GM12878 (cell line): Measurements from ENCODE around the gene RASL12. TPM values are rescaled to one million over a fixed set of nuclear protein-coding genes. Genes with fewer than 3 reads are reported as not detected.
A peak's percentile ranks its signal among the peaks of the same experiment; 100 is the strongest.

Source experiments
- ATAC-seq: fragments of 200-7000 bp; cut with Tn5 transposase; 3 replicates; pipeline ENCODE4 v1.9.1; 2020; ENCODE audit warnings: mild to moderate bottlenecking, moderate library complexity
- BruUV-seq: library from RNA; stranded (reverse); fragments of 400-500 nt; replicated peaks from 2 replicates; lab custom pipeline; 2021; lab: Mats Ljungman, UMichigan
- CTCF ChIA-PET: fragments of 300-600 bp; sonication (Branson Sonifier 250); formaldehyde crosslinking; extraction: SDS; loops from one replicate; lab custom pipeline; 2021; ENCODE audit warnings: inconsistent platforms; lab: Yijun Ruan, JAX
- POLR2A ChIA-PET: fragments of 350-600 bp; formaldehyde crosslinking; extraction: SDS; loops from one replicate; lab custom pipeline; 2021; ENCODE audit warnings: inconsistent platforms; lab: Charles Lee
- RAD21 ChIA-PET: fragments of 300-600 bp; sonication (Branson Sonifier 250); formaldehyde crosslinking; loops from one replicate; lab custom pipeline; 2023; ENCODE audit warnings: antibody characterized with exemption; ENCODE audit not compliant: unreplicated experiment; lab: Charles Lee
- SMC1A ChIA-PET: fragments of 300-600 bp; sonication (Branson Sonifier 250); formaldehyde crosslinking; loops from one replicate; lab custom pipeline; 2023; ENCODE audit not compliant: unreplicated experiment, uncharacterized antibody; lab: Charles Lee
- DNase-seq: peaks from one replicate; pipeline ENCODE4 v3.0.0-alpha.2; 2011; ENCODE audit warnings: low read depth, low spot score
- FAIRE-seq: peaks from 3 replicates; lab custom pipeline; 2011; peaks lifted over from hg19 to GRCh38; lab: Jason Lieb, UNC
- H2AFZ ChIP-seq: 2 replicates; pipeline ENCODE4 v1.6.0; 2011; ENCODE audit warnings: low read depth, low read length, control low read depth; ENCODE audit not compliant: control insufficient read depth
- H3K27ac ChIP-seq: 2 replicates; pipeline ENCODE4 v1.5.1; 2011; ENCODE audit warnings: control low read depth; ENCODE audit not compliant: control insufficient read depth, insufficient read depth
- H3K27me3 ChIP-seq, 2 experiments: replicated peaks in 1 of 2; 2 replicates each; pipeline versions ENCODE4 v1.6.0 to v1.6.1; 2011; ENCODE audit warnings: low read length in 1 of 2; ENCODE audit not compliant: control insufficient read depth in 2 of 2, insufficient read depth in 2 of 2
- H3K36me3 ChIP-seq, 2 experiments: 2 replicates each; pipeline ENCODE4 v1.5.1; 2011; ENCODE audit warnings: low read length in 1 of 2; ENCODE audit not compliant: control insufficient read depth in 2 of 2, insufficient read depth in 2 of 2
- H3K4me1 ChIP-seq: 2 replicates; pipeline ENCODE4 v1.6.1; 2011; ENCODE audit warnings: mild to moderate bottlenecking, low read length, moderate library complexity, mixed read lengths; ENCODE audit not compliant: control insufficient read depth, insufficient read depth
- H3K4me2 ChIP-seq: 2 replicates; pipeline ENCODE4 v1.6.0; 2011; ENCODE audit warnings: control low read depth; ENCODE audit not compliant: control insufficient read depth, insufficient read depth
- H3K4me3 ChIP-seq: fragments of 200-600 bp; sonication (generic); 2 replicates; pipeline ENCODE4 v1.5.1; 2016
- H3K79me2 ChIP-seq: 2 replicates; pipeline ENCODE4 v1.6.0; 2011; ENCODE audit warnings: low read length; ENCODE audit not compliant: control insufficient read depth, insufficient read depth
- H3K9ac ChIP-seq: 2 replicates; pipeline ENCODE4 v1.8.0; 2011; ENCODE audit warnings: low read length, control low read depth, mixed read lengths; ENCODE audit not compliant: control insufficient read depth, insufficient read depth
- H3K9me3 ChIP-seq: replicated peaks from 3 replicates; pipeline ENCODE4 v1.5.1; 2011; ENCODE audit warnings: mild to moderate bottlenecking, low read length; ENCODE audit not compliant: control insufficient read depth, insufficient read depth
- H4K20me1 ChIP-seq: 2 replicates; pipeline ENCODE4 v1.6.0; 2011; ENCODE audit not compliant: control insufficient read depth, insufficient read depth
- CHD1 ChIP-seq: IDR thresholded peaks from 2 replicates; pipeline ENCODE4 v1.6.1; 2012; ENCODE audit warnings: low read depth, low read length, improper control_type of control experiment
- E2F8 ChIP-seq: fragments of 450-650 bp; IDR thresholded peaks from 2 replicates; pipeline ENCODE4 v1.6.1; 2018; ENCODE audit warnings: mild to moderate bottlenecking, low read depth, moderate library complexity; ENCODE audit not compliant: partially characterized antibody
- E4F1 ChIP-seq: fragments of 450-650 bp; IDR thresholded peaks from 2 replicates; pipeline ENCODE4 v1.6.1; 2018; ENCODE audit warnings: borderline replicate concordance, mild to moderate bottlenecking; ENCODE audit not compliant: partially characterized antibody
- IKZF1 ChIP-seq: fragments of 450-650 bp; conservative IDR thresholded peaks from 2 replicates; pipeline ENCODE4 v1.6.1; 2017; ENCODE audit warnings: antibody characterized with exemption, mild to moderate bottlenecking
- IKZF2 ChIP-seq, 2 experiments: fragments of 450-650 bp; IDR thresholded peaks; 2 replicates each; pipeline ENCODE4 v1.6.1; 2017; ENCODE audit warnings: mild to moderate bottlenecking in 2 of 2, moderate library complexity in 2 of 2
- POU2F2 ChIP-seq: IDR thresholded peaks from 3 replicates; pipeline ENCODE4 v1.6.1; 2011; ENCODE audit warnings: low read depth, mild to moderate bottlenecking, low read length, borderline replicate concordance
- RFX5 ChIP-seq: IDR thresholded peaks from 2 replicates; pipeline ENCODE4 v1.6.1; 2011; ENCODE audit warnings: low read depth, low read length, improper control_type of control experiment
- RUNX3 ChIP-seq: IDR thresholded peaks from 2 replicates; pipeline ENCODE4 v1.6.1; 2012; ENCODE audit warnings: low read length, inconsistent platforms
- SMARCA5 ChIP-seq: fragments of 450-650 bp; IDR thresholded peaks from 2 replicates; pipeline ENCODE4 v1.6.1; 2017; ENCODE audit warnings: mild to moderate bottlenecking
- SUPT20H ChIP-seq: IDR thresholded peaks from 2 replicates; pipeline ENCODE4 v1.6.1; 2011; ENCODE audit warnings: low read depth, mild to moderate bottlenecking, low read length, moderate library complexity, borderline replicate concordance; ENCODE audit not compliant: control insufficient read depth
- WGBS: methylation state at CpG from one replicate; pipeline ENCODE4 v1.1.6; 2016; ENCODE audit warnings: low lambda C conversion rate; ENCODE audit not compliant: insufficient replicate concordance, insufficient coverage; ENCODE audit errors: missing lambda C conversion rate; 5-methylcytosine and 5-hydroxymethylcytosine counted together
- in situ Hi-C: fragments of 300-500 bp; cut with MboI; formaldehyde crosslinking; loops from 9 replicates; pipeline ENCODE4 v1.14.3; 2018; ENCODE audit warnings: mixed read lengths
- intact Hi-C: fragments of 100-400 bp; cut with micrococcal nuclease; formaldehyde crosslinking; loops from one replicate; pipeline ENCODE4 v1.14.2; 2022; ENCODE audit not compliant: unreplicated experiment
- polyA plus RNA-seq, 11 experiments: library from polyadenylated mRNA; depleted of rRNA in 4 of 11; unstranded in 6 of 11; stranded (reverse) in 5 of 11; fragments of >200 nt; fragmentation: Nextera tagmentation in 4 of 11; fragmentation: Illumina TruSeq in 1 of 11; extraction: Ambion mirVana in 4 of 11; extraction: Trizol in 1 of 11; gene quantifications; 1 replicate in 1 of 11; 2 replicates in 10 of 11; pipeline versions ENCODE4 v1.2.1 to v1.2.3, GENCODE V29; 2011 to 2016; ENCODE audit warnings: inconsistent platforms in 2 of 11, missing spikeins in 2 of 11, low read depth in 1 of 11
- total RNA-seq, 4 experiments: library from RNA; depleted of rRNA in 3 of 4; stranded (reverse); fragments of >200 nt in 3 of 4; fragmentation: Illumina TruSeq in 1 of 4; extraction: Trizol in 1 of 4; gene quantifications; 2 replicates each; pipeline versions ENCODE4 v1.2.1 to v1.2.3, GENCODE V29; 2013 to 2021

Gene RASL12
- total and polyA plus RNA-seq, 10 of the 15 experiments (the other 5 are each of a cell fraction or from before 2014, with no cell fraction given), result 0.06 to 0.10 TPM; not detected in 8

GRCh38 chr15:65050270-65050669, 17.5 kb downstream of the RASL12 start:
- Histone ChIP-seq H3K9me3 (no peaks in the 10 kb centered on the region), H4K20me1 (no peaks in the 10 kb centered on the region), H3K27me3 (no peaks in the 10 kb centered on the region), H2AFZ (no peak overlapping the region), H3K4me1 (peaks cover 8% of the 10 kb centered on the region), H3K4me3 (no peak overlapping the region), H3K36me3 (no peaks in the 10 kb centered on the region), H3K4me2 (peak overlapping the region; percentile 97), H3K9ac (no peak overlapping the region), H3K27ac (no peak overlapping the region), H3K79me2 (no peaks in the 10 kb centered on the region)
- SMC1A ChIA-PET, result interaction anchor here (0.7 kb wide), 1 partner anchor 16 kb away, joined by 3 read pairs; no protein-coding TSS in a partner anchor
- BruUV-seq, result no TSS peak
- TF ChIP-seq E2F8 (no peak), RUNX3 (peak; percentile 56), IKZF1 (0 out of 2 replicates have a peak, but pooled peaks have one; percentile 25), CHD1 (no peak), IKZF2 (IDR thresholded peaks at IDR 0.05) (peak; percentile 24 to 27; a peak in 2 of 4 replicates), SMARCA5 (no peak), E4F1 (no peak), SUPT20H (no peak), POU2F2 (0 out of 3 replicates have a peak, but pooled peaks have one; percentile 6), RFX5 (no peak)
- CTCF ChIA-PET, result interaction anchor here (0.5 to 2.2 kb wide), 5 partner anchors 7 to 494 kb away, joined by 4 to 7 read pairs (median 4); no protein-coding TSS in a partner anchor
- ATAC-seq (peak; percentile 12), FAIRE-seq (no peak), DNase-seq (no peak)
- RAD21 ChIA-PET, result no interaction called here
- POLR2A ChIA-PET, result interaction anchor here (1.8 kb wide), 1 partner anchor 10 kb away, joined by 5 read pairs; no protein-coding TSS in a partner anchor
- WGBS, result 0% methylated on average over 4 of the region's 4 CpGs
- intact Hi-C loops (loop anchor here (5.0 kb wide), 1 partner anchor 132 kb away; no protein-coding TSS in a partner anchor), in situ Hi-C loops (no loop called here)
